Right atrium auricular region (tissue), 2 donors: ENCODE measurements around the gene BBS1. TPM values are rescaled to one million over a fixed set of nuclear protein-coding genes. Genes with fewer than 3 reads are reported as not detected.
A peak's percentile ranks its signal among the peaks of the same experiment; 100 is the strongest.

Experiments
- DNase-seq: peaks from one replicate; pipeline ENCODE4 v3.0.0-alpha.2; 2019; ENCODE audit warnings: low spot score
- H3K27ac ChIP-seq, 2 donors: fragments of 200-600 bp; sonication (generic); 1 replicate in 1 of 2; 2 replicates in 1 of 2; pipeline ENCODE4 v1.5.1; 2016 to 2019
- H3K27me3 ChIP-seq, 2 donors: fragments of 200-600 bp; sonication (generic); one replicate each; pipeline versions ENCODE4 v1.5.1 to v1.6.0; 2017 to 2019
- H3K36me3 ChIP-seq: fragments of 200-600 bp; sonication (generic); one replicate; pipeline ENCODE4 v1.5.1; 2016
- H3K4me1 ChIP-seq, 2 donors: fragments of 200-600 bp; sonication (generic); one replicate each; pipeline versions ENCODE4 v1.5.1 to v1.6.0; 2017 to 2019
- H3K4me3 ChIP-seq, 2 donors: fragments of 200-600 bp; sonication (generic); 1 replicate in 1 of 2; 2 replicates in 1 of 2; pipeline ENCODE4 v1.5.1; 2017 to 2019; ENCODE audit warnings: mild to moderate bottlenecking in 1 of 2, moderate library complexity in 1 of 2
- H3K9me3 ChIP-seq, 2 donors: fragments of 200-600 bp; sonication (generic); one replicate each; pipeline ENCODE4 v1.5.1; 2019
- total RNA-seq, 2 donors: library from RNA; depleted of rRNA; stranded (reverse); fragments of >200 nt; gene quantifications; one replicate each; pipeline ENCODE4 v1.1.0, GENCODE V29; 2016
- TF ChIP-seq, protein P1 (sequence below), 2 donors: fragments of 200-600 bp; sonication (generic); IDR thresholded peaks; one replicate each; pipeline ENCODE4 v1.5.1; 2019; ENCODE audit warnings: antibody characterized with exemption in 2 of 2

The BBS1 gene
- total RNA-seq, 2 donors from 2014 or later: 37.0 to 38.7 TPM

DNA sequence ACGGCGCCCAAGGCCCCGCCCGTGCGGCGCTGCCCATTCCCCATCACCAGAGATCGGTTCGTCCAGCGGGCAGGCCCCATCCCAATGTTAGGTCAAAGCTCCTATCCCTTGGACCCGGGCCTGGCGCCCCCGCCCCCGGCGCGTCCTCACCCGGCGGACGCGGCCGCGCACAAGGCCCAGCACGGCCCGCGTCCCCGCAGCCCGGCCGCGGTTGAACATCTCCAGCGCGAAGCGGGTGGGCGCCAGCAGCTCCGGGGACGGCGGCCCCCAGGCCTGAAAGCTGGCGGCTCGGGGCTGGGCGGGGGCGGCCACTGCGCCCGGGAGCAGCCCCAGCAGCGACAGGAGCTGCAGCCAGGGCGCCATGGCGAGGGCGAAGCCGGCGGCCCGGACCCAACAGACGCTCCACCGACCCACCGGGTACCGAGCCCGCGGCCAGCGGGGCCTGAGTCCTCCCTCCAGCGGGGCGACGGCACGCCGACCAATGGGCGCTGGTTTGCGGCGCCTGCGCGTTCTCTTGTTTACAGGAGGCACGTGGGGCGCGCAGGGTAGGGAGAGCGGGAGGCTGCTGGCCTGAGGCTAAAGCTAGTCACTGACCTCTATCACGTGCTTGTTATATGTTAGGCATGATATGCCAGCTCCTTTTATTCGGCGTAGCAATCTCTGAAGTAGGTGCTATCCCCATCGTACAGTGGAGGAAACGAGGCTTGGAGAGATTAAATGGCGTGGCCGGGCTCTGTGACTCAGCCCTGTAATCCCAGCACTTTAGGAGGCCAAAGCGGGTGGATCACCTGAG is 57.9 kb downstream of the BBS1 start, which contains the start of gene CTSF:
CTSF (minus strand) TSS at position 483 of the 793 bp plus-strand sequence; CDS start at position 363, 120 bp downstream.
- no peaks in the 10 kb centered on the region for H3K27me3 ChIP-seq
- H3K36me3 ChIP-seq: peaks cover 9% of the 10 kb centered on the region
- H3K4me1 ChIP-seq: peaks cover 0 to 14% of the 10 kb centered on the region in 2 donors
- H3K4me3 ChIP-seq: peak within 1 kb of the TSS; percentile 46 to 68
- no peaks in the 10 kb centered on the region for H3K9me3 ChIP-seq
- TF ChIP-seq, protein P1, sequence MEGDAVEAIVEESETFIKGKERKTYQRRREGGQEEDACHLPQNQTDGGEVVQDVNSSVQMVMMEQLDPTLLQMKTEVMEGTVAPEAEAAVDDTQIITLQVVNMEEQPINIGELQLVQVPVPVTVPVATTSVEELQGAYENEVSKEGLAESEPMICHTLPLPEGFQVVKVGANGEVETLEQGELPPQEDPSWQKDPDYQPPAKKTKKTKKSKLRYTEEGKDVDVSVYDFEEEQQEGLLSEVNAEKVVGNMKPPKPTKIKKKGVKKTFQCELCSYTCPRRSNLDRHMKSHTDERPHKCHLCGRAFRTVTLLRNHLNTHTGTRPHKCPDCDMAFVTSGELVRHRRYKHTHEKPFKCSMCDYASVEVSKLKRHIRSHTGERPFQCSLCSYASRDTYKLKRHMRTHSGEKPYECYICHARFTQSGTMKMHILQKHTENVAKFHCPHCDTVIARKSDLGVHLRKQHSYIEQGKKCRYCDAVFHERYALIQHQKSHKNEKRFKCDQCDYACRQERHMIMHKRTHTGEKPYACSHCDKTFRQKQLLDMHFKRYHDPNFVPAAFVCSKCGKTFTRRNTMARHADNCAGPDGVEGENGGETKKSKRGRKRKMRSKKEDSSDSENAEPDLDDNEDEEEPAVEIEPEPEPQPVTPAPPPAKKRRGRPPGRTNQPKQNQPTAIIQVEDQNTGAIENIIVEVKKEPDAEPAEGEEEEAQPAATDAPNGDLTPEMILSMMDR (IDR thresholded peaks at IDR 0.05): no peak
- peak; percentile 83 for DNase-seq
- H3K27ac ChIP-seq: peak within 1 kb of the TSS; percentile 19 to 25

DNA sequence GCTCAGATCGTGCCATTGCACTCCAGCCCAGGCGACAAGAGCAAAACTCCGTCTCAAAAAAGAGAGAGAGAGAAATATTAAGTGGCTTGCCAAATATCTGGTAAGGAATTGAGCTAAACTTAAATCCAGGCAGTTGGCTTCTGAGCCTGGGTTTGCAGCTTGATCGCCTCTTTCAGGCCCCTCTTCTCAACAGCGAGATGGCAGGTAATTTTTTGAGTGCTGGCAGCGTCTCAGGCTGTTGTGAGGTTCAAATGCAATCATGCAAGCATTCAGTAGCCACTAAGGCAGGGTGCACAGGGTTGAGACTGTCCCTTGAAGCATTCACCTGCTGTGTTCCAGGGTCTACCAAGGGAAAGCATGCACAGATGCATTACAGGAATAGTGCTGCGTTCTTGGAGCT is 58.6 kb downstream of the BBS1 start:
- Histone ChIP-seq H3K4me3 (peak overlapping the region in 1 of 2 donors; percentile 68), H3K36me3 (peaks cover 5% of the 10 kb centered on the region), H3K27me3 (no peaks in the 10 kb centered on the region), H3K27ac (peak overlapping the region in 1 of 2 donors; percentile 19), H3K4me1 (peaks cover 0 to 14% of the 10 kb centered on the region in 2 donors), H3K9me3 (no peaks in the 10 kb centered on the region)
- TF ChIP-seq, protein P1 (IDR thresholded peaks at IDR 0.05): no peak
- DNase-seq: no peak

DNA sequence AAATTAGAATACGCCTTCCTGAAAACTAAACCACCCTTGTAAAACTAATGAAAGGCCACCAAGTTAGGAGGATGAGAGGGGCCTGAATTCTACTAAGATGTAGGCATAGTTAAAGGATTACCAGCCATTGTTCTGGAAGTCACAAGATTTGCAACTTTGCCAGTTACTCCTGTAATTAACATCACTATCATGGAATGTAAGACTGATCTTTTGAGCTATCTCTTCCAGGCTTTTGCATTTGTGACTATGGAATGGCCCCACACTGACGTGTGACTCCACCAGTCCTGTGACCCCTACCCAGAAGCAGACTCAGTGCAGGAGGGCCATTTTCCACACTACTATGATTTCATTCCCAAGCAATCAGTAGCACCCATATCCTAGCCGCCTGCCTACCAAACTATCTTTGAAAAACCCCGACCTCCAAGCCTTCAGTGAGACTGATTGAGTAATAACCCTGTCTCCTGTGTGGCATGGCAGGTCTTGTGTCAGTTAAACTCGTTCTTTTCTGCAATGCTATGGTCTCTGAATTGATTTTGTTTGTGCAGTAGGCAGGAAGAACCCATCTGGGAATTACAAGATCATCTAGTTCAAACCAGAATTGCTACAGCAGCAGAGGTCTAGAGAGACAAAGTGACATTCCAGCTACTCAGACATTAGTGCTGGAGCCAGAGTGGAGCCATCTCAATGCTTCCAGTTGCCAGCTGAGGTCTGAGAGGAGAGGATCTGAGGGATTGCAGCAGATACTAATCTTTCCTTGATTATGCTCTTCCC is 59.8 kb downstream of the BBS1 start:
- TF ChIP-seq, protein P1 (IDR thresholded peaks at IDR 0.05): no peak
- Histone ChIP-seq H3K9me3 (no peaks in the 10 kb centered on the region), H3K36me3 (peaks cover 5% of the 10 kb centered on the region), H3K4me1 (peaks cover 0 to 14% of the 10 kb centered on the region in 2 donors), H3K4me3 (no peak overlapping the region), H3K27ac (no peak overlapping the region), H3K27me3 (no peaks in the 10 kb centered on the region)
- DNase-seq: no peak

DNA sequence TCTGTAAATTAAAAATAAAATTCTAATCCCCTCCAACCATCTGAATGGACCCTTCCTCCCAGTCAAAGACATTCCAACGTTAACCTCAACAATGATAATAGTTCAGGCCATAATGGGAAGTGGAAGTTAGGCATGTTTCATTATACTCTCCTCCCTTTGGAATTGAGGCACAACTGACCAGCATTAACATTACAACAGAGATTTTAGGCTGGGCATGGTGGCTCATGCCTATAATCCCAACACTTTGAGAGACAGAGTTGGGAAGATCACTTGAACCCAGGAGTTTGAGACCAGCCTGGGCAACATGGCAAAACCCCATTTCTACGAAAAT is 60.4 kb downstream of the BBS1 start:
- H3K36me3 ChIP-seq: peaks cover 2% of the 10 kb centered on the region
- DNase-seq: no peak
- TF ChIP-seq, protein P1 (IDR thresholded peaks at IDR 0.05): no peak

DNA sequence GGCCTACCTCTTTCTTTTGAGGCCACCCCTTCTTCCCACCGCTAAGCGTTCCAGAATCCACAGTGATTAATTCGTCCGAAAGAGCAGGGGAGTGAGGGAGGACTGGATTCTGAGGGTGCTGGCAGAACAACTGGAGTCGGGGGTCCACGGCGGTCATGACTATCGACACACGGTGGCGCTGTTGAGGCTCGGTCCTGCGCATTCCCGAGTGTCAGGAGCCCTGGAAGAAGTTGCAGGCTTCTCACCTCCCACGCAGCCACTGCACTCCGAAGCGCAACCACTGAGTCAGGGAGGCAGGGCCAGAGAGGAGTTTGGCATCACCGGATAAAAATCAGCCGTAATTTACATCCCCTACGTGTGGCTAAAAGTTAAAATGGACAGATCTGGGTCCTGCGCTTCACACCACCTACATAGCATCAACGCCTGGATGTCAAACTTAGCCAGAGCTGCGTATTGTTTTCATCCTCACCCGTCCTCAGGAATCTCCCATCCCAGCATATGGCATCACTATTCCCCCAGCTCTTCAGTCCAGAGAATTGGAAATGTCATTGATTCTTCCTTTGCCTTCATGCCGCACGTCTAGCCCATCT is 68.7 kb downstream of the BBS1 start:
- TF ChIP-seq, protein P1 (IDR thresholded peaks at IDR 0.05): peak; percentile 77 to 90
- peak; percentile 86 for DNase-seq
- Histone ChIP-seq H3K27me3 (no peaks in the 10 kb centered on the region), H3K27ac (no peak overlapping the region), H3K9me3 (no peaks in the 10 kb centered on the region), H3K4me3 (no peak overlapping the region), H3K36me3 (no peaks in the 10 kb centered on the region), H3K4me1 (peaks cover 0 to 8% of the 10 kb centered on the region in 2 donors)

More for the DNA sequence above, 60.4 kb downstream of the BBS1 start:
- Histone ChIP-seq H3K4me1 (peaks cover 0 to 14% of the 10 kb centered on the region in 2 donors), H3K4me3 (no peak overlapping the region), H3K9me3 (no peaks in the 10 kb centered on the region), H3K27ac (no peak overlapping the region), H3K27me3 (no peaks in the 10 kb centered on the region)
